GM12873 (cell line): ENCODE measurements around the gene SRCIN1.
A peak's percentile ranks its signal among the peaks of the same experiment; 100 is the strongest.

Experiments
- CTCF ChIP-seq: IDR thresholded peaks from 2 replicates; pipeline ENCODE4 v1.5.1; 2012; ENCODE audit warnings: low read depth, mild to moderate bottlenecking, moderate library complexity, low read length, control low read depth; ENCODE audit not compliant: insufficient read depth; ENCODE audit errors: missing control alignments

The SRCIN1 gene

GRCh38 chr17:38562215-38562569 lies 43.6 kb downstream of the SRCIN1 start:
- TF ChIP-seq CTCF = no peak

DNA sequence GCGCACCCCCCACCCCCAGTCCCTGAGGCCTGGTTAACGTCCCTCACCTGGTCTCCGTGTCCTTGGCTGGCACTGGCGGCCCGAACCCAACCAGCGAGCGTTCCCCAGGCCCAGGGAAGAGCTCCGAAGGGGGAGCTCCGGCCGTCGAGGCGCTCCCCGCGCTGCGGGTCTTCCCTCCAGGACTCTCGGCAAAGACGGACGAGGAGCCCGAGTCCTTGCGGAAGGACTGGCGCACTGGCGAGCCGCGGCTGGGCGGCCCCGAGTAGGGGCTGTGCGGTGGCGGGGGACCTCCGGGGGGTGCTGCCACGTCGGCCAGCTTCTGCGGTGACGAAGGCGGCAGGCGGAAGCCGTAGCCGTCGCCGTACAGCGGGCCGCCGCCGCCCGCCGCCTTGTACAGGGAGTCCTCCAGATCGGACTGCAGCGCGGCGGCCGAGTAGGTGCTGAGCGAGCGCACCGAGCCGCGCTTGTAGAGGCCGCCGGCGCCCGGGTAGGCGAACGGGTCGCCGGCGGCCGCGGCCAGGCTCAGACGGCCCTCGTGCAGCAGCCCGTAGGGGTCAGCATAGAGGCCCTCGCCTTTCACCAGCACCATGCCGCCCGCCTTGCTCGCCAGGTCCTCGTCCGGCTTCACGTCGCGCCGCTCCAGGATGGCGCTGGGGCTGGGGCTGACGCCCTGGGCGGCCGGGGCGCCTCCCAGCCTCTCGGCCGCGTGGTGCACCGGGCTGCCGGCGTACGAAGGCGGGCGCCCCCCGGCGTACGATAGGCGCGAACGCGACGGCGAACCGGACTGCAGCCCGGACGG lies 44.1 kb downstream of the SRCIN1 start:
- no peak for TF ChIP-seq CTCF

GRCh38 chr17:38560503-38561318 lies 45.0 kb downstream of the SRCIN1 start:
- TF ChIP-seq CTCF = no peak

DNA sequence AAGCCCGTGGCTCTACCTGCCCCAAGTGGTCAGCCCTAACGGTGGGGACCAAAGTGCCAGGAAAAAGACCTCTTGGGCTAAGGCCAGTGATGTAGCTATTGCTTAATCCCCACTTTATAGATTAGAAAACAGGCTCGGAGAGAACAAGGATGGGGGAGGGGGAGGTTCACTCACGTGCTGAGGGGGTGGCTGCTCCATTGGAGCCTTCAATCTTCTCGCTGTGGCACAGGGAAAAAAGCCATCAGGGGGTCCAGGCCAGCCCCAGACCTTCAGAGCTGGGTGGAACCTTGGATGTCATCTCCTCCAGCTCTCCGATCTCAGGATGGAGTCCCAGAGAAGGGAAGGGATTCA lies 45.9 kb downstream of the SRCIN1 start:
- TF ChIP-seq CTCF = no peak

GRCh38 chr17:38559051-38559879 lies 46.5 kb downstream of the SRCIN1 start:
- peak; percentile 54 for TF ChIP-seq CTCF

DNA sequence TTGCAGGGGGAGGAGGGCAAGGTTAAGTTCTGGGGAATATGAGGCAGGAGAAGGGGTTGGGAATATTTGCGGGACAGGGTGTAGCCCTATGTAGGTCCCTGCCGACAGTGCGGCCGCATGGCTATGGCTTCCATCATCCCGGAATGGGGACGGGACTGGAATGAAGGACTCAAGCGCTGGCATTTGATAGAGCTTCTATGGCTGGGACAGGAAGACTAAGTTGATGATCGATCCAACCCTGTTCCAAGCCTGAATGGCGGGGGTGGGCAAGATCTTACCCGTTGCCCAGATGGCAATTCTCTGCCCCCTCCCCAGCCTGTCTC lies 47.1 kb downstream of the SRCIN1 start:
- TF ChIP-seq CTCF = no peak

- TF ChIP-seq CTCF = peak; percentile 97
Observed at GRCh38 chr17:38557836-38558727, 47.7 kb downstream of the SRCIN1 start.
